Cerebellar cortex (tissue), 1 donor: ENCODE measurements around the gene DOCK9.

Experiments
- DNase-seq: peaks from one replicate; pipeline ENCODE4 v3.0.0-alpha.2; 2015; ENCODE audit warnings: low spot score

DOCK9 gene

GRCh38 chr13:98797456-98797855 lies 180.4 kb downstream of the DOCK9 start:
- DNase-seq = no peak

- DNase-seq = no peak
Observed at GRCh38 chr13:98796798-98797197, 181.1 kb downstream of the DOCK9 start.

DNA sequence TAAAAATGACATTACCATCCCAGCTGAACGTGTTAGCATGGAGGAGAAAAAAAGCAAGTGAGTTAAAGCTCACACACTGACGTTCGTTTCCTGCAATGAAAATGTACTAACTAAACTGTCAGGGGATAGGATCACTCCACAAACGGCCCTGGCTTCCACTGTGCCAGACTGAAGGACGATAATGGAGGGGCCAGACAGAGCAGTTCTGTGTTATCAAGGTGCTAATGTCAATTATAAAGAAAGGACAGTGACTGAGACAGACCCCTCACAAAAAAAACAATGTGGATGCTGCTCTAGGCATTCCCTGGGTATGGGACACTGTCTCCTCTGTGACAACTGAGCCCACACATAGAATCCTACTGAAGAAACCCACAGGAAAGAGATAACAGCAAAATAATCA lies 181.7 kb downstream of the DOCK9 start:
- no peak for DNase-seq

DNA sequence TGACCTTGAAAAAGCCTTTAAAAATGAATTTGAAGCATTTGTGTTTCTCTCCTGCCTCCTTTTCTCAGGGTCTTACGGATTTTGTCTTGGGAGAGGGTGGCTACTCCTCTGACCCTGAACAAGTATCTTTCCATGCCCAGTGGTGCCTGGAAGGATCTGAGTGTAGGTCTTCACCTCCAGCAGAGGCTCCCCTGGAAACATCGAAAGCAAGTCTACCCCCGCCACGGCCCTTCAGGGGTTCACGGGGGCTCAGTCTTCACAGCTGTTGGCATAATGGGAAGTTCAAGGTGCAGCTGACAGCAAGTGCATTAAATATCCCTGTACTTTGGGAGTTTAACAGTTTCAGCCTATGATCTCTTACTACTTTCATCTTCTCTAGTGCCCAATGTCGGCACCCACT lies 182.6 kb downstream of the DOCK9 start:
- DNase-seq = no peak

GRCh38 chr13:98794498-98794897 lies 183.4 kb downstream of the DOCK9 start:
- DNase-seq = no peak

DNA sequence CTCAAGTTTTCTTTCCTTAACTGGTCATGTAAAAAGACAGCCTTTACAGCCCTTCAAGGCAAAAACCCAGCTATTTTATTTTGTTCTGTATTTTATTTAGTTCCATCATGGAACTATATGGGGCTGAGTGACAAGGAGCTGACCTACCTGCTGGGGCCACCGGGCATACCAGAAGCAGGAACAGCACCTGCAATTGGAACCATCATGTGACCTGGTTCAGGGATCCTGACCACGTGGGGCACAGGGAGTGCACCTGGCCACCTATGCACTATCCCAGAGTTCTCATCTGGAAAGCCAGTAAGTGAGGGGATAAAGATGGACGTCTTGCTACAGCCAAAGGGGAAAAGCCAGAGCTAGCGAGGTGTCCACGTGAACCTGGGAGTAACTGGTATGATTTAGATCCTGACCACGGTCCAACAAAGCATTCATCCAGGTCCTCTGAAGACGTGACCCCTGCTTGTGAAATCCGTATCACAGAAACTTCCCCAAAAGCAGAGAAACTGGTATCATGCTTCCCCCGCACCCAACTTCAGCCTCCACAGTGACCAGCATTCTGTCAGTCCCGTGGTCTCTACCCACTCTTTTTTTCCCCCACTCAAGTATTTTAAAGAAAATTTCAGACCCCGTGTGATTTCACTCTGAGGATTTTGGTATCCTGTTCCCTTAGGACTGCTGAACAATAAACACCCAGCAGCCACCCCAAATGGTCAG lies 184.9 kb downstream of the DOCK9 start:
- no peak for DNase-seq

GRCh38 chr13:98792321-98792720 lies 185.5 kb downstream of the DOCK9 start:
- no peak for DNase-seq

DNA sequence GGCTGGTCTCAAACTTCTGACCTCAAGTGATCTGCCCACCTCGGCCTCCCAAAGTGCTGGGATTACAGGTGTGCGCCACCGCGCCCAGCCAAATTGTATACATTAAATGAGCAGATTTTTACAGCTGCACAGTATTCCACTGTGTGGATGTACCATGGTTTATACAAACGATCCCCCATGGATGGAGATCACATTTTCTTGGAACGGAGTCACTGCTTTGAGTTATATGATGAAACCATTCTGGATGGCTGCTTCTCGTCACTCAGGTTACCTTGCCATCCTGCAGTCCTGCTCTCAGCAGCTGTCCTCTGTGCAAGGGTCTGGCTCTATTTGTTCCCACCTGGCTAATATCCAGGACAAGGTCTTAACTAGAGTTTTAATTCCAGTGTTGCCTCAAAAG lies 186.3 kb downstream of the DOCK9 start:
- DNase-seq = no peak

DNA sequence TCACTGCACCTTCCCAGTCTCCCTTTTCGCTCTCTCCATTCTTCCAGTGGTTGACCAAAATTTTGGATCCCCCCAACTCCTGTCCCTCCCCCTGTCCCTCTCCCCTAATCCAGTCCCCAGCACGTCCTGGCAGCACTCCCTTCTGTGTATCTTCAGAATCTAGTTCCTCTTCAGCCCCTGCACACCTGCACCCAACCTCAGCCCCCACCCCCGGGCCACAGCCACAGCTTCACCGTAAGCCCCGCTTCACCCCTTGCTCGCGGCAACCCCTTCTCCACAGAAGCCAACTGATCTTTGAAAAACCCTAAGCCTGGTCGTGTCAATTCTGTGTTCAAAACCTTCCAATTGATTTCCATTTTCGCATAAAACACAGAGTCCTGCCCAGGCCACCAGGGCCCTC lies 189.9 kb downstream of the DOCK9 start:
- no peak for DNase-seq

GRCh38 chr13:98787173-98787572 lies 190.7 kb downstream of the DOCK9 start:
- no peak for DNase-seq

- no peak for DNase-seq
Observed at GRCh38 chr13:98786023-98786422, 191.8 kb downstream of the DOCK9 start.

- DNase-seq = no peak
Observed at GRCh38 chr13:98785405-98785804, 192.5 kb downstream of the DOCK9 start.

- DNase-seq = no peak
Observed at GRCh38 chr13:98784666-98785065, 193.2 kb downstream of the DOCK9 start.

- DNase-seq = no peak
Observed at GRCh38 chr13:98783856-98784478, 193.9 kb downstream of the DOCK9 start.

- DNase-seq = no peak
Observed at GRCh38 chr13:98782654-98783053, 195.2 kb downstream of the DOCK9 start.

DNA sequence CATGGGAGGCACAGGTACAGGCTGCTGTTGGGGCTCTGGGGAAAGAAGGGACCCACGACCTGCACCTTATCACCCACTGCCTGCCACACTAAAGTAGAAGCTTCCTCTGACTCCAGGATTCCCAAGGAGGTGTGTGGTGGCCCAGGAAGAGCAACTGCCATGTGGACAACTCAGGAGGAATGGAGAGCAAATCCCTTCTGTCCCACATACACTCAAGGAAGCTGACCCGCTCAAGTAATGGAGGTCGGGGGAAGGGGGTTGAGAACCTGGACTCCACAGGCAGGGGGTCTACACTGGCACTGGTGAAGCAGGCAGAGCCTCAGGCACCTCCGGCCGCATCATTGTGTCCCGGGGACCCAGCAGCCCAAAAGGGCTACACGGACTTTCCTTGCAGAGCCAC lies 196.0 kb downstream of the DOCK9 start:
- DNase-seq = no peak

GRCh38 chr13:98781470-98781869 lies 196.4 kb downstream of the DOCK9 start:
- DNase-seq = no peak

GRCh38 chr13:98781045-98781444 lies 196.8 kb downstream of the DOCK9 start:
- DNase-seq = no peak

DNA sequence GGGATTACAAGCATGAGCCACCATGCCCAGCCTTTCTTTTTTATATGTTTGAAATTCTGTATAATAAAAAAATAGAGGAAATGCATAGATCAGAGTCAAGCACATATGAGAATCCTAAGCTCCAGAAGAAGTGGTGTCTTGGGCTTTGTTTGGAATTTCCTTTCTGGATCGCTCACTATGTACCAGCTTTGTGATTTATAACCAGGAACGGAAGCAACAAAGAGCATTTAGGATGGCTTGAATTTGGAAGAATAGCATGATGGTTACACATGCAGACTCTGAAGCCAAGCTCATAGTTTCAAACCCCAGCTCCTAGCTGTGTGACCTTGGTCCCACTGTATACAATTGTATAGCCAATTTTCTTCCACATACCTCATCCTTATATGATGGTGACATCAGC lies 197.4 kb downstream of the DOCK9 start:
- DNase-seq = no peak

DNA sequence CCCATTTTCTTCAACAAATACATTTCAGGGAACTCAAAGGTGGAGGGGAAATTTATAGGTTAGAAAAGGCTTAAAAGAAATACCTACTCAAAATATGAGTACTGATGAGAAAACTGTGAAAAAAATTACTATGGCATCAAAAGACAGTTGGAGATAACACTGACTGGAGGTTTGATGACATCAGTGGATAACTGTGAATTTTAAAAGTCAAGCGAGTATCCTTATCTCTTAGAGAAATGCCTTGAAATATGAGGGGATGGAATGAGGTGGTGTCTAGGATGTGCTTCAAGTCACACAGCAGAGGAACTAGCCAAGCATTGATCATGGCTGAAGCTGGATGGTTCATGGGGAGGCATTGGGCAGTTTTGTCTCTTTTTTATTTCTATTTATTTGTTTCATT lies 198.2 kb downstream of the DOCK9 start:
- DNase-seq = no peak

- DNase-seq = no peak
Observed at GRCh38 chr13:98778749-98779148, 199.1 kb downstream of the DOCK9 start.

DNA sequence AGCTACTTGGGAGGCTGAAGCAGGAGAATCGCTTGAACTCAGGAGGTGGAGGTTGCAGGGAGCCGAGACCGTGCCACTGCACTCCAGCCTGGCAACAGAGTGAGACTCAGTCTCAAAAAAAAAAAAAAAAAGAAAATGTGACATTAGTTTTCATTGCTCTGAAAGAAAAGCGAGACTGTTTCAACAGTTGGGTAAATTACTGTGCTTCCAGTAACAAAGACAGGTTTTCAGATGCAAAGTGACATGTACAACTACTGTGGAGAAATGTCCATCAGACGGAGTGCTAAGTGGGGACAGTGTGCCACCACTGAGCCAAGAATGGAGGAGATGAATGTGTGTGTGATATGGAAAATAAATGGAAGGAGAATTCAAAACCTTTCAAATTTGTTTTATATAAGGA lies 201.2 kb downstream of the DOCK9 start:
- no peak for DNase-seq

- no peak for DNase-seq
Observed at GRCh38 chr13:98775844-98776598, 201.8 kb downstream of the DOCK9 start.
